COR-L47 (cell line): Measurements from ENCODE around the gene RASGRP1.

Experiments used
- DNase-seq: peaks from one replicate; lab custom pipeline; 2025; lab: John Stamatoyannopoulos, UW

RASGRP1 gene

GRCh38 chr15:38504680-38505467, 59.7 kb downstream of the RASGRP1 start:
- DNase-seq: no peak

GRCh38 chr15:38503496-38503895, 61.1 kb downstream of the RASGRP1 start:
- DNase-seq: no peak

- no peak for DNase-seq
Measured at GRCh38 chr15:38499651-38500050, 65.0 kb downstream of the RASGRP1 start.

GRCh38 chr15:38496151-38496550, 68.5 kb downstream of the RASGRP1 start:
- DNase-seq: no peak

- no peak for DNase-seq
Measured at GRCh38 chr15:38490242-38490922, 74.2 kb downstream of the RASGRP1 start.

GRCh38 chr15:38487378-38487777, 77.2 kb downstream of the RASGRP1 start:
- no peak for DNase-seq

- no peak for DNase-seq
Measured at GRCh38 chr15:38486936-38487335, 77.7 kb downstream of the RASGRP1 start.

- no peak for DNase-seq
Measured at GRCh38 chr15:38482572-38482971, 82.0 kb downstream of the RASGRP1 start.

GRCh38 chr15:38481761-38482160, 82.9 kb downstream of the RASGRP1 start:
- DNase-seq: no peak

GRCh38 chr15:38481113-38481512, 83.5 kb downstream of the RASGRP1 start:
- no peak for DNase-seq

- DNase-seq: no peak
Measured at GRCh38 chr15:38479756-38480155, 84.9 kb downstream of the RASGRP1 start.

- no peak for DNase-seq
Measured at GRCh38 chr15:38479266-38479665, 85.3 kb downstream of the RASGRP1 start.

GRCh38 chr15:38477637-38478036, 87.0 kb downstream of the RASGRP1 start:
- no peak for DNase-seq

GRCh38 chr15:38476120-38476519, 88.5 kb downstream of the RASGRP1 start:
- DNase-seq: no peak

GRCh38 chr15:38475361-38475760, 89.3 kb downstream of the RASGRP1 start:
- no peak for DNase-seq

- peak; percentile 26 for DNase-seq
Measured at GRCh38 chr15:38474155-38474757, 90.4 kb downstream of the RASGRP1 start.

- no peak for DNase-seq
Measured at GRCh38 chr15:38471974-38472373, 92.6 kb downstream of the RASGRP1 start.

- no peak for DNase-seq
Measured at GRCh38 chr15:38470816-38471215, 93.8 kb downstream of the RASGRP1 start.

GRCh38 chr15:38464675-38465074, 99.9 kb downstream of the RASGRP1 start:
- no peak for DNase-seq

- DNase-seq: no peak
Measured at GRCh38 chr15:38463893-38464292, 100.7 kb downstream of the RASGRP1 start.

- no peak for DNase-seq
Measured at GRCh38 chr15:38461066-38461833, 103.4 kb downstream of the RASGRP1 start.

- no peak for DNase-seq
Measured at GRCh38 chr15:38460543-38460942, 104.1 kb downstream of the RASGRP1 start.
